Spleen (tissue), 11 donors: Measurements from ENCODE around the gene RPL27. TPM values are rescaled to one million over a fixed set of nuclear protein-coding genes. Genes with fewer than 3 reads are reported as not detected.

Experiments used
- DNase-seq: peaks from one replicate; pipeline ENCODE4 v3.0.0-alpha.2; 2020
- H3K27ac ChIP-seq, 8 donors: fragments of 200-600 bp; sonication (generic) in 7 of 8; 1 replicate in 4 of 8; 2 replicates in 4 of 8; pipeline versions ENCODE4 v1.5.0 to v1.8.0; 2016 to 2021; ENCODE audit warnings: inconsistent platforms in 4 of 8, mild to moderate bottlenecking in 4 of 8, moderate library complexity in 1 of 8
- H3K27me3 ChIP-seq, 7 donors: fragments of 200-600 bp; sonication (generic) in 6 of 7; replicated peaks in 1 of 7; 1 replicate in 4 of 7; 2 replicates in 3 of 7; pipeline versions ENCODE4 v1.5.0 to v1.8.0; 2016 to 2021; ENCODE audit warnings: inconsistent platforms in 3 of 7, mild to moderate bottlenecking in 1 of 7
- H3K36me3 ChIP-seq, 6 donors: fragments of 200-600 bp; sonication (generic) in 5 of 6; 1 replicate in 4 of 6; 2 replicates in 2 of 6; pipeline versions ENCODE4 v1.5.0 to v1.8.0; 2016 to 2021; ENCODE audit warnings: inconsistent platforms in 2 of 6
- H3K4me1 ChIP-seq, 6 donors: fragments of 200-600 bp; sonication (generic) in 5 of 6; 1 replicate in 3 of 6; 2 replicates in 3 of 6; pipeline versions ENCODE4 v1.5.0 to v1.8.0; 2016 to 2021; ENCODE audit warnings: inconsistent platforms in 3 of 6
- H3K4me3 ChIP-seq, 8 donors: fragments of 200-600 bp; sonication (generic) in 7 of 8; 1 replicate in 4 of 8; 2 replicates in 4 of 8; pipeline versions ENCODE4 v1.5.0 to v1.8.0; 2016 to 2021; ENCODE audit warnings: inconsistent platforms in 4 of 8, mild to moderate bottlenecking in 4 of 8, moderate library complexity in 2 of 8
- H3K9me3 ChIP-seq, 8 donors: fragments of 200-600 bp; sonication (generic) in 7 of 8; 1 replicate in 4 of 8; 2 replicates in 4 of 8; pipeline versions ENCODE4 v1.5.0 to v1.8.0; 2016 to 2021; ENCODE audit warnings: inconsistent platforms in 4 of 8
- CTCF ChIP-seq, 11 experiments: fragments of 200-600 bp in 7 of 11; fragments of 450-650 bp in 4 of 11; sonication (generic) in 4 of 11; IDR thresholded peaks in 8 of 11; conservative IDR thresholded peaks in 3 of 11; 1 replicate in 7 of 11; 2 replicates in 4 of 11; pipeline versions ENCODE4 v1.4.0 to v1.8.0; 2016 to 2021; ENCODE audit warnings: antibody characterized with exemption in 11 of 11, inconsistent platforms in 4 of 11, mild to moderate bottlenecking in 1 of 11
- POLR2A ChIP-seq, 3 donors: fragments of 450-650 bp; IDR thresholded peaks; one replicate each; pipeline ENCODE4 v1.5.1; 2017; ENCODE audit warnings: antibody characterized with exemption in 3 of 3, mild to moderate bottlenecking in 1 of 3
- POLR2AphosphoS5 ChIP-seq, 3 donors: sonication (generic); formaldehyde crosslinking; IDR thresholded peaks; one replicate each; pipeline ENCODE4 v1.5.1; 2017; ENCODE audit warnings: antibody characterized with exemption in 3 of 3
- WGBS, 5 donors: extraction: QIAGEN DNeasy Blood & Tissue Kit in 3 of 5; methylation state at CpG; one replicate each; pipeline versions ENCODE4 v1.1.5 to v1.1.7; 2013 to 2018; 5-methylcytosine and 5-hydroxymethylcytosine counted together
- intact Hi-C: fragments of 100-400 bp; cut with DNase I; formaldehyde crosslinking; loops from one replicate; pipeline ENCODE4 v1.15.0; 2023; ENCODE audit warnings: low total_unique reads
- polyA plus RNA-seq, 3 donors: library from polyadenylated mRNA; stranded (reverse); fragments of 200-250 nt; gene quantifications; one replicate each; pipeline ENCODE4 v1.2.1, GENCODE V29; 2013
- total RNA-seq, 7 donors: library from RNA; depleted of rRNA in 3 of 7; stranded (reverse); fragments of >200 nt in 3 of 7; fragmentation: NEBNext Ultra II Directional in 4 of 7; extraction: Animal tissue kit (Norgen Biotek cat#: 25700) in 4 of 7; gene quantifications; one replicate each; pipeline versions ENCODE4 v1.1.0 to v1.2.1, GENCODE V29; 2016 to 2021
- donor health status: healthy with polysubstance abuse.
- donor health status: DM: no; HTN: no; CAD: no; lungs with moderate emphysema.
- donor health status: DM: no; HTN: no; CAD: no.
- donor health status: Bipolar disorder and iron deficiency.
- donor health status: healthy.
- donor health status: DM: no; HTN: no; CAD: no.
- donor health status: DM: yes; HTN: yes; CAD: no.

RPL27 gene
- total and polyA plus RNA-seq, 10 donors, result 702 to 6,357 (median 1,017) TPM

DNA sequence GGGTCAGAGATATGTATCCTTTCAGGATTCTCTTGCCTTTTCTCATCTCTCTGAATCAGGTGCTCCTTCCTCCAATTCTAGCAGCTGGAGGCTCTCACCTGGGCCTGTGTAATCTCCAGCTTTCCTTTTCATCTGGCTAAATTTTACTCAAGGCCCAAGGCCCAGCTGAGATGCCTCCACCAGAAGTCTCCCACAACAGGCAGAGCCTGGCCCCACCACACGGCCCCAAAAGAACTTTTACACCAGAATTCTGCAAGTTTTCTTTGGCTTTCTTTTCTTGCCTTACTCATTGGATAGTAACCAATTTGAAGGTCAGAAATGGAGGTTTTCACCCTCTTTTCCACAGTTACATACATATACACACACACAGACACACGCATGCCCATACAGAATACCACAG lies 41.4 kb downstream of the RPL27 start:
- Histone ChIP-seq H3K36me3 (peaks cover 0 to 6% (median 0%) of the 10 kb centered on the region in 6 donors), H3K4me3 (no peak overlapping the region), H3K27me3 (no peaks in the 10 kb centered on the region), H3K27ac (no peak overlapping the region), H3K9me3 (no peaks in the 10 kb centered on the region), H3K4me1 (no peaks in the 10 kb centered on the region)
- no peak for TF ChIP-seq POLR2A (IDR thresholded peaks at IDR 0.05)
- no peak for TF ChIP-seq CTCF (IDR thresholded peaks at IDR 0.05 in 8 of 11, conservative IDR thresholded peaks at IDR 0.05 in 3 of 11)
- TF ChIP-seq POLR2AphosphoS5 (IDR thresholded peaks at IDR 0.05), result no peak
- intact Hi-C loops, result no loop called here
- 94 to 100% (median 96%) methylated on average over 2 of the region's 2 CpGs for WGBS, 5 donors
- DNase-seq, result no peak

DNA sequence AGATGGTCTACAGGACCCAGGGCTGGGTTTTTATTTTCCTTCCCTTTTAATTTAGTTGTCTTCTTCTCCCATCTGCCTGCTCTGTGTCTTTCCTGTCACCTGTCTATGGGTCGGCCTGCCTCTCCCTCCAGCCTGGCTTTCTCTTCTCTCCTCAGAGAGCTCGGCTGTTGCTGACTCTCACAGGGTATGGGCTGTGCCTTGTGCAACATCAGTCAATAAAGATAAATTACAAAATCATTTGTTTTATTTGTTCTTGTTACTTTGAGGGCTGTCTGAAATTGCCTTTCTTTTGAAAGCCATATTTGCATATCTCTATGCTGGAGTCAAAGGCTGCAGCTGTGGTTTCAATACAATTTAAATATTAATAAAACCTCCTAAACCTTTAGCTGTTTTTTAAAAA lies 42.4 kb downstream of the RPL27 start:
- TF ChIP-seq CTCF (IDR thresholded peaks at IDR 0.05 in 8 of 11, conservative IDR thresholded peaks at IDR 0.05 in 3 of 11), result no peak
- no peak for TF ChIP-seq POLR2AphosphoS5 (IDR thresholded peaks at IDR 0.05)
- TF ChIP-seq POLR2A (IDR thresholded peaks at IDR 0.05), result no peak
- intact Hi-C loops, result no loop called here
- WGBS, 5 donors, result 65 to 83% (median 74%) methylated on average over 2 of the region's 2 CpGs

DNA sequence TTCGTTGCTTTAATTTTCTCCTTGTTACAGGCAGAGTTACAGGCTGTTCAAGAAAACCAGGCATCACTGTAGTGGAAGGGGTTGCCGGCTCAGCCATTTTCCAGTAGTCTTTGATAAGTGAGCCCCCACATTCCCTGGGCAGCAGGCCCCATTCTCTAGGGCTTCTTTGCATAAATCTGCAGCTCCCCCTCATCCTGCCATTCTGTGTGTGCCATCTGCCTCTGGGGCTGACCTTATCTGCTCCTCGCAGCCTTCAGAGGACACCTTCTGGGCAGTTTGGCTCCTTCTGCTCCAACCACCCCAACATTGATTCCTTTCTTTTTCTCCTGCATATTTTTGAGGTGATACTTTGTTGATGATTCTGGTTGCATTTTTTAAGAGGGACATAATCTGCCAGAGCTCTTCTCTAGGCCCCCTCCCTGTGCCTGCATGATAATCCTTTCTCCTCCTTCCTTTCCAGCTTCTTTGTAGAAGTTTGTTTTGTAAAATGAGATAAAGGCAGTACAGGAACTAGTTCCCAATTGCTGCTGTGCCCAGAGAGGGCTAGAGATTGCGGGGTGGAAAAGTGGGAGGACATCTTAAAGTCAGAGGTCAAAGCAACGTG lies 43.9 kb downstream of the RPL27 start:
- Histone ChIP-seq H3K4me1 (no peaks in the 10 kb centered on the region), H3K36me3 (peaks cover 0 to 21% (median 0%) of the 10 kb centered on the region in 6 donors), H3K27ac (no peak overlapping the region), H3K27me3 (no peaks in the 10 kb centered on the region), H3K9me3 (no peaks in the 10 kb centered on the region), H3K4me3 (no peak overlapping the region)
- 90 to 92% (median 91%) methylated on average over 5 of the region's 5 CpGs for WGBS, 5 donors
- intact Hi-C loops, result no loop called here
- no peak for TF ChIP-seq POLR2A (IDR thresholded peaks at IDR 0.05)
- TF ChIP-seq POLR2AphosphoS5 (IDR thresholded peaks at IDR 0.05), result no peak
- no peak for TF ChIP-seq CTCF (IDR thresholded peaks at IDR 0.05 in 8 of 11, conservative IDR thresholded peaks at IDR 0.05 in 3 of 11)
- DNase-seq, result no peak

More for the DNA sequence above, 42.4 kb downstream of the RPL27 start:
- Histone ChIP-seq H3K4me1 (no peaks in the 10 kb centered on the region), H3K27me3 (no peaks in the 10 kb centered on the region), H3K27ac (no peak overlapping the region), H3K36me3 (peaks cover 0 to 16% (median 0%) of the 10 kb centered on the region in 6 donors), H3K4me3 (no peak overlapping the region), H3K9me3 (no peaks in the 10 kb centered on the region)
- no peak for DNase-seq

- intact Hi-C loops, result no loop called here
- no peak overlapping the region for H3K4me3 ChIP-seq
- peaks cover 0 to 32% (median 0%) of the 10 kb centered on the region in 6 donors for H3K36me3 ChIP-seq
- no peak overlapping the region for H3K27ac ChIP-seq
- DNase-seq, result no peak
- H3K27me3 ChIP-seq, result no peaks in the 10 kb centered on the region
- no peak for TF ChIP-seq CTCF (IDR thresholded peaks at IDR 0.05 in 8 of 11, conservative IDR thresholded peaks at IDR 0.05 in 3 of 11)
- no peak for TF ChIP-seq POLR2AphosphoS5 (IDR thresholded peaks at IDR 0.05)
- TF ChIP-seq POLR2A (IDR thresholded peaks at IDR 0.05), result no peak
- no peaks in the 10 kb centered on the region for H3K4me1 ChIP-seq
- H3K9me3 ChIP-seq, result no peaks in the 10 kb centered on the region
Observed at GRCh38 chr17:43043307-43043706, 45.1 kb downstream of the RPL27 start.
